A549 (cell line): ENCODE data around the gene TRIP10.

Experiments used
- CTCF ChIP-seq: fragments of >200 bp; sonication (Bioruptor Twin); formaldehyde crosslinking; IDR thresholded peaks from 3 replicates; pipeline ENCODE4 v1.5.1; 2016
- EP300 ChIP-seq, 2 experiments: fragments of >200 bp; sonication (Bioruptor Twin); formaldehyde crosslinking; IDR thresholded peaks; 2 replicates in 1 of 2; 3 replicates in 1 of 2; pipeline ENCODE4 v1.6.1; 2016 to 2017
- HOXB5 ChIP-seq: fragments of 250-450 bp; sonication (Bioruptor Pico); IDR thresholded peaks from 2 replicates; pipeline ENCODE4 v1.5.0; 2020; ENCODE audit warnings: mild to moderate bottlenecking, moderate library complexity
- JUN ChIP-seq, 2 experiments: fragments of >200 bp; sonication (Bioruptor Twin); formaldehyde crosslinking; IDR thresholded peaks; 2 replicates in 1 of 2; 3 replicates in 1 of 2; pipeline ENCODE4 v1.6.1; 2016 to 2017
- MAFK ChIP-seq: fragments of 450-650 bp; IDR thresholded peaks from 2 replicates; pipeline ENCODE4 v1.6.1; 2014; ENCODE audit not compliant: partially characterized antibody
- NPAS2 ChIP-seq: fragments of 250-450 bp; sonication (Bioruptor Pico); IDR thresholded peaks from 2 replicates; pipeline ENCODE4 v1.8.0; 2022; ENCODE audit warnings: mild to moderate bottlenecking, moderate library complexity, borderline replicate concordance
- POLR2A ChIP-seq: IDR thresholded peaks from 2 replicates; pipeline ENCODE4 v1.6.1; 2012; ENCODE audit warnings: mild to moderate bottlenecking, low read length
- RAD21 ChIP-seq, 2 experiments: fragments of >200 bp in 1 of 2; sonication (Bioruptor Twin) in 1 of 2; formaldehyde crosslinking in 1 of 2; IDR thresholded peaks in 1 of 2; conservative IDR thresholded peaks in 1 of 2; 2 replicates in 1 of 2; 3 replicates in 1 of 2; pipeline ENCODE4 v1.6.1; 2012 to 2018; ENCODE audit warnings: inconsistent platforms in 1 of 2
- SMC3 ChIP-seq: fragments of >200 bp; sonication (Bioruptor Twin); formaldehyde crosslinking; IDR thresholded peaks from 3 replicates; pipeline ENCODE4 v1.6.1; 2018; ENCODE audit warnings: inconsistent platforms
- TF ChIP-seq, protein P1 (sequence below): IDR thresholded peaks from 2 replicates; pipeline ENCODE4 v1.6.1; 2012
- TF ChIP-seq, protein P2 (sequence below): fragments of 250-450 bp; sonication (Bioruptor Pico); IDR thresholded peaks from 2 replicates; pipeline ENCODE4 v1.5.0; 2021; ENCODE audit warnings: mild to moderate bottlenecking, moderate library complexity, borderline replicate concordance

DNA sequence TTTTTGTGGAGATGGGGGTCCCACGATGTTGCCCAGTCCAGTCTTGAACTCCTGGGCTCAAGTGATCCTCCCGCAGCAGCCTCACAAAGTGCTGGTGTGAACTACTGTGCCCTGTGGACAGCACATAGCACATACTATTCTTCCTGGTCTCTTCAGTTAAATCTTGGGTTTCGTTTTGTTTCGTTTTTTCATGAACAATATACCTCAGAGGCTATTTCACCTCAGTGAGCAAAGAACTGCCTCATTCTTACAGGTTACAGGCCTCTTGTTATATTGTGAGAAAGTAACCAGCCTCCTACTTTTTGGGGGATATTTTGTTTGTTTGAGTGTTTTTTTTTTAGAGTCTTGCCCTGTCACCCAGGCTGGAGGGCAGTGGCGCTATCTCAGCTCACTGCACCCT is 17.7 kb upstream of the TRIP10 start:
- TF ChIP-seq CTCF = no peak
- TF ChIP-seq JUN (IDR thresholded peaks at IDR 0.05) = no peak
- no peak for TF ChIP-seq SMC3
- no peak for TF ChIP-seq MAFK
- TF ChIP-seq, protein P1, sequence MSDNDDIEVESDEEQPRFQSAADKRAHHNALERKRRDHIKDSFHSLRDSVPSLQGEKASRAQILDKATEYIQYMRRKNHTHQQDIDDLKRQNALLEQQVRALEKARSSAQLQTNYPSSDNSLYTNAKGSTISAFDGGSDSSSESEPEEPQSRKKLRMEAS = no peak
- no peak for TF ChIP-seq POLR2A
- TF ChIP-seq HOXB5 = no peak
- TF ChIP-seq EP300 (IDR thresholded peaks at IDR 0.05) = no peak
- TF ChIP-seq, protein P2, sequence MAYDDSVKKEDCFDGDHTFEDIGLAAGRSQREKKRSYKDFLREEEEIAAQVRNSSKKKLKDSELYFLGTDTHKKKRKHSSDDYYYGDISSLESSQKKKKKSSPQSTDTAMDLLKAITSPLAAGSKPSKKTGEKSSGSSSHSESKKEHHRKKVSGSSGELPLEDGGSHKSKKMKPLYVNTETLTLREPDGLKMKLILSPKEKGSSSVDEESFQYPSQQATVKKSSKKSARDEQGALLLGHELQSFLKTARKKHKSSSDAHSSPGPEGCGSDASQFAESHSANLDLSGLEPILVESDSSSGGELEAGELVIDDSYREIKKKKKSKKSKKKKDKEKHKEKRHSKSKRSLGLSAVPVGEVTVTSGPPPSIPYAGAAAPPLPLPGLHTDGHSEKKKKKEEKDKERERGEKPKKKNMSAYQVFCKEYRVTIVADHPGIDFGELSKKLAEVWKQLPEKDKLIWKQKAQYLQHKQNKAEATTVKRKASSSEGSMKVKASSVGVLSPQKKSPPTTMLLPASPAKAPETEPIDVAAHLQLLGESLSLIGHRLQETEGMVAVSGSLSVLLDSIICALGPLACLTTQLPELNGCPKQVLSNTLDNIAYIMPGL (CRISPR knock-in tag) = no peak
- TF ChIP-seq RAD21 (conservative IDR thresholded peaks at IDR 0.05 in 1 of 2, IDR thresholded peaks at IDR 0.05 in 1 of 2) = no peak
- no peak for TF ChIP-seq NPAS2 (CRISPR knock-in tag)
